Left ventricle myocardium inferior (tissue), 1 donor: ENCODE results near the gene UGT2A3. TPM values are rescaled to one million over a fixed set of nuclear protein-coding genes. Genes with fewer than 3 reads are reported as not detected.

ENCODE experiments used
- DNase-seq: peaks from one replicate; pipeline ENCODE4 v3.0.0-alpha.2; 2020
- H3K27ac ChIP-seq: fragments of 200-600 bp; replicated peaks from 2 replicates; pipeline ENCODE4 v1.8.0; 2021
- H3K27me3 ChIP-seq: fragments of 200-600 bp; 2 replicates; pipeline ENCODE4 v1.8.0; 2021; ENCODE audit warnings: low read depth
- H3K36me3 ChIP-seq: fragments of 200-600 bp; 2 replicates; pipeline ENCODE4 v1.8.0; 2021
- H3K4me1 ChIP-seq: fragments of 200-600 bp; 2 replicates; pipeline ENCODE4 v1.8.0; 2021
- H3K4me3 ChIP-seq: fragments of 200-600 bp; 2 replicates; pipeline ENCODE4 v1.8.0; 2021; ENCODE audit warnings: mild to moderate bottlenecking, moderate library complexity
- H3K9me3 ChIP-seq: fragments of 200-600 bp; replicated peaks from 2 replicates; pipeline ENCODE4 v1.8.0; 2021
- intact Hi-C: fragments of 100-400 bp; cut with micrococcal nuclease; formaldehyde crosslinking; loops from one replicate; pipeline ENCODE4 v1.11.0; 2022
- total RNA-seq: library from RNA; stranded (reverse); fragmentation: NEBNext Ultra II Directional; extraction: Animal tissue kit (Norgen Biotek cat#: 25700); gene quantifications from one replicate; pipeline ENCODE4 v1.2.1, GENCODE V29; 2021
- TF ChIP-seq, protein P1 (sequence below): fragments of 200-600 bp; IDR thresholded peaks from 2 replicates; pipeline ENCODE4 v1.8.0; 2021; ENCODE audit warnings: antibody characterized with exemption, mild to moderate bottlenecking, borderline replicate concordance
- donor health status: DM: no; HTN: yes; CAD: no; lungs with severe emphysema.

The UGT2A3 gene
- total RNA-seq, 1 donor from 2014 or later = not detected

GRCh38 chr4:68953056-68953596, 1.5 kb upstream of the UGT2A3 start:
- intact Hi-C loops = no loop called here
- DNase-seq = no peak
- Histone ChIP-seq H3K4me1 (no peaks in the 10 kb centered on the region), H3K9me3 (peaks cover under 1% of the 10 kb centered on the region), H3K36me3 (no peaks in the 10 kb centered on the region), H3K27me3 (no peaks in the 10 kb centered on the region), H3K4me3 (no peak overlapping the region), H3K27ac (no peak overlapping the region)
- TF ChIP-seq, protein P1, sequence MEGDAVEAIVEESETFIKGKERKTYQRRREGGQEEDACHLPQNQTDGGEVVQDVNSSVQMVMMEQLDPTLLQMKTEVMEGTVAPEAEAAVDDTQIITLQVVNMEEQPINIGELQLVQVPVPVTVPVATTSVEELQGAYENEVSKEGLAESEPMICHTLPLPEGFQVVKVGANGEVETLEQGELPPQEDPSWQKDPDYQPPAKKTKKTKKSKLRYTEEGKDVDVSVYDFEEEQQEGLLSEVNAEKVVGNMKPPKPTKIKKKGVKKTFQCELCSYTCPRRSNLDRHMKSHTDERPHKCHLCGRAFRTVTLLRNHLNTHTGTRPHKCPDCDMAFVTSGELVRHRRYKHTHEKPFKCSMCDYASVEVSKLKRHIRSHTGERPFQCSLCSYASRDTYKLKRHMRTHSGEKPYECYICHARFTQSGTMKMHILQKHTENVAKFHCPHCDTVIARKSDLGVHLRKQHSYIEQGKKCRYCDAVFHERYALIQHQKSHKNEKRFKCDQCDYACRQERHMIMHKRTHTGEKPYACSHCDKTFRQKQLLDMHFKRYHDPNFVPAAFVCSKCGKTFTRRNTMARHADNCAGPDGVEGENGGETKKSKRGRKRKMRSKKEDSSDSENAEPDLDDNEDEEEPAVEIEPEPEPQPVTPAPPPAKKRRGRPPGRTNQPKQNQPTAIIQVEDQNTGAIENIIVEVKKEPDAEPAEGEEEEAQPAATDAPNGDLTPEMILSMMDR = no peak

GRCh38 chr4:68951806-68952585, 392 bp upstream of the UGT2A3 start:
- Histone ChIP-seq H3K9me3 (peaks cover 6% of the 10 kb centered on the region), H3K27ac (no peak overlapping the region), H3K4me1 (no peaks in the 10 kb centered on the region), H3K27me3 (no peaks in the 10 kb centered on the region), H3K36me3 (no peaks in the 10 kb centered on the region), H3K4me3 (no peak overlapping the region)
- no peak for DNase-seq
- TF ChIP-seq, protein P1 = no peak
- intact Hi-C loops = no loop called here

- H3K4me1 ChIP-seq = no peaks in the 10 kb centered on the region
- no peak overlapping the region for H3K4me3 ChIP-seq
- no peaks in the 10 kb centered on the region for H3K36me3 ChIP-seq
- H3K27ac ChIP-seq = no peak overlapping the region
- no peak for DNase-seq
- peaks cover 6% of the 10 kb centered on the region for H3K9me3 ChIP-seq
- TF ChIP-seq, protein P1 = no peak
- H3K27me3 ChIP-seq = no peaks in the 10 kb centered on the region
- intact Hi-C loops = no loop called here
Observed at GRCh38 chr4:68950033-68950432, 1.6 kb downstream of the UGT2A3 start.

DNA sequence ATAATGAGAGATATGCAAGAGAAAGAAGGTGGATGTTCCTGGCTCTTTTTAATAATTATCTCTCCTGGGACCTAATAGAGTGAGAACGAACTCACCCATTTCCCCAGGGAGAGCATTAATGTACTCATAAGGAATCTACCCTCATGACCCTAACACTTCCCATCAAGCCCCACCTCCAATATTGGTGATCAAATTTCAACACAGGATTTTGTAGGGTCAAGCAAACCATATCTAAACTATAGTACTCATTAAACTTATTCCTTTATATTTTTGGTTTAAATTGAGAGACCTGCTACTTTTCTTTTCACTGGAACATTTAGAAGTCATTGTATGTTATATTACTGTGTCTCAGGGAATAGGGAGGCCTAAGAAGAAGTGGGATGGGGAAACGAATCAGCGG, 2.6 kb downstream of the UGT2A3 start:
- no peak for DNase-seq
- intact Hi-C loops = no loop called here
- Histone ChIP-seq H3K9me3 (peaks cover 6% of the 10 kb centered on the region), H3K4me3 (no peak overlapping the region), H3K36me3 (no peaks in the 10 kb centered on the region), H3K27ac (no peak overlapping the region), H3K4me1 (no peaks in the 10 kb centered on the region), H3K27me3 (no peaks in the 10 kb centered on the region)
- TF ChIP-seq, protein P1 = no peak

GRCh38 chr4:68948044-68948743, 3.4 kb downstream of the UGT2A3 start:
- no peak overlapping the region for H3K4me3 ChIP-seq
- TF ChIP-seq, protein P1 = no peak
- peaks cover 6% of the 10 kb centered on the region for H3K9me3 ChIP-seq
- no peaks in the 10 kb centered on the region for H3K4me1 ChIP-seq
- H3K27me3 ChIP-seq = no peaks in the 10 kb centered on the region
- no peak overlapping the region for H3K27ac ChIP-seq
- no peaks in the 10 kb centered on the region for H3K36me3 ChIP-seq
- DNase-seq = no peak
- intact Hi-C loops = no loop called here
